ENCODE measurements around the gene NOS1AP. TPM values are rescaled to one million over a fixed set of nuclear protein-coding genes. Genes with fewer than 3 reads are reported as not detected.

NOS1AP gene
- total RNA-seq, 1 donor from 2014 or later: 3.5 TPM

DNA sequence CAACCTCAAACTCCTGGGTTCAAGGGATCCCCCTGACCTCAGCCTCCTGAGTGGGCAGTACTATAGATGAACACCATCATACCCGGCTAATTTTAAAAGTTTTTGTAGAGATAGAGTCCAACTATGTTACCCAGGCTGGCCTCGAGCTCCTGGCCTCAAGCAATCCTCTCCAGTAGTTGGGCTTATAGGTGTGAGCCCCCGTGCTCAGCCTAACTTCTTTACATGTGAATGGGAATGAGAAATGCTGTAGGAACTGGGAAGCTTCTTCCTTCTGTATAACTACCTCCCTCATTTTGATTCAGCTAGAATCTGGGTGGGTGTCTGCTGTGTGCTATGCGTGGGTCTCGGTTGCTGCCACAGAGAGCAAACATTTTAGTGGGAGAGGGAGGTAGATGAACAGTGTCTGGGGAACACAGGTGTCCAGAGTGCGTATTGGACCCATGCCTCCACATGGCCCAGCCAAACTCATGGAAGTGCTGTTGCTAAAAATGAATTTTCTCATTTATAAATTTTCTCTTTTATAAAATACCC is 150.6 kb downstream of the NOS1AP start:
- DNase-seq (ENCODE audit: missing footprints) (no peak), ATAC-seq (no peak)
- intact Hi-C loops (cut with DNase I): no loop called here

DNA sequence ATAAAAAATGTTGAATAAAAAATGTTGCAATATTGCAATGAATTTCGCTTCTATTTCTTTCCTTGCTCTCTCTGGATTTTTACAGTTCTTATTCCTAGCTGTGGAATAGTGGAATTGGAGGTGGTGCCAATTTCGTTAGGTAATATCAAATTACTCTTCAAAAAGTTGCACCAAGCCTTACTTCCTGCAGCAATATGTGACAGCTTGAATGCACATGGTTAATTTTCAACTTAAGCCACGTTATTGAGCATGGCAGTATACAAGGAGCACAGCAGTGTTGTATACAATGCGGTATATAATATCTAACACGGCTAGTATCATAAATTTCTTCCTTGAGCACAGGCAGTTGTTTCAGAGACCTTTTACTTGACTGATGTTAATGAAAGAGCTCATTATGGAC is 152.5 kb downstream of the NOS1AP start:
- no peak for DNase-seq (ENCODE audit: missing footprints)
- intact Hi-C loops (cut with DNase I): no loop called here
- ATAC-seq: no peak

DNA sequence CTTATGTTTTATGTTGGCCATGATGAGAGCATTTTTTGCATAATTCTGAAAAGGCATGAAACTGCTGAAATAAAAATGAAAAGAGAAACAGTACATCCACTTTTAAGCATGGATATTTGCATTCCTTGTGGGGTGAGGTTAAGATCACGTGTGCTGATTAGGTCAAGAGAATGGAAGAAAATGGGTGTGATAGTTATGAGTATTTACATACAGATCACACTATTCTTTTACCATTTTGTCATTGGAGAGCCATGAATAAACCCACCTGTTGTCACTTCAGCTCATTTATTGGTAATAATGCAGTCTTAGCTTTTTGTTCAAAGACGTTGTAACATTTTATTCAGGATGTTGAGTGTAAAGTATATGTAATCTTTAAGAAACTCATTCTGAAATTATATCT is 153.2 kb downstream of the NOS1AP start:
- DNase-seq (ENCODE audit: missing footprints): no peak
- ATAC-seq: no peak
- intact Hi-C loops (cut with DNase I): no loop called here

DNA sequence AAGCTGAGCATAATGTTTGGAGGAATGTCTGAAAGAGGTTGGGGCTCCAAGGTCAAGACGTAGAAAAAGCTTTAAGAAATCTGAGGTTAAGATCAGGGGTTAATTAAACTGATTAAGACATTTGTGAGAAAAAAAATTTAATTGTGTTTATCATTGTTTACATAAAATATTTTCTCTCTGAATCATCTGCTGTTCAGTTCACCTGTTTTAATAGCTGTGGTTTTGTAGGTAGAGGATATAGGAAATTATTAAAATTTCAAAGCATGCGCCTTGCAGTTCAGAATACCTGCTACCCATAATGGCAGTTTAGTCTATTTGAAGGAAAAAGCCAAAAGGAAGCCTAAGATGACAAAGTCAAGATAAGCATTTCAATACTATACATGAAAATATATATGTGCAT is 154.0 kb downstream of the NOS1AP start:
- no peak for DNase-seq (ENCODE audit: missing footprints)
- intact Hi-C loops (cut with DNase I): no loop called here

DNA sequence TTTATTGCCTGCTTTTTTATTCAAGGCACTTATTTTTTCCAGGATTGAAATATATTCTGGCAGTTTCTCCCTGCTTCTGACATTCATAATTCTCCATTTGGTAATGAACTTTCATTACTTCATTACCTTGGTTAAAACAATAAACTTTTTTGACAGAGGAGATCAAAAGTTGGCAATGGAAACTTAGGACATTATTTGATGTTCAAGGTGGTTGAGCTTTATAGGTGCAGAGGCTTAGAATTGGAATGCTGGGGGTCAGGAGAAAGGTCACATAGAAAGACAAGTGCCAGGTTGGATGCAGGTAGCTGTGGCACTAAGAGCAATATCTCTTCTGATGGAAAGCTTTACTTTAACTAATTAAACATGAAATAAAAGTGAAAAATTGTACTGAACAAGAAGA is 154.8 kb downstream of the NOS1AP start:
- intact Hi-C loops (cut with DNase I): no loop called here
- ATAC-seq: no peak

More for the DNA sequence above, 154.0 kb downstream of the NOS1AP start:
- no peak for ATAC-seq

DNA sequence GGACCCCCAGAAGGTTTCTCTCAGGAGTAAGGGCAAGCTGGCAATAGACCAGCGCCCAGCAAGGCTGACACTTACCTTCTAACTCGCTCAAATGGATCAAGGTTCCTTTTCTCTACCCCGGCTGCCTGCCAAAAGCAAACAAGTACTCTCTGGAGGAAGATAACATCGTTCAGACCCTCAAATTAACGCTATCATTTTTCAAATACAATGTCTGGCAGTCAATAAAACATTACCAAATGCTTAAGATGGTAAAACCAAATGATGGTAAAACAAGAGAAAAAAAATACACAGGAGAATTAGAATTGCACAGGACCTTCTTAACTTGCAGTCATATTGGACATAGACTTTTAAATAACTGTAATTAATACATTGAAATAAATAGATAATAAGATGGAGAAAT is 159.1 kb downstream of the NOS1AP start:
- ATAC-seq (no peak), DNase-seq (ENCODE audit: missing footprints) (no peak)
- intact Hi-C loops (cut with DNase I): no loop called here

More for the DNA sequence above, 154.8 kb downstream of the NOS1AP start:
- DNase-seq (ENCODE audit: missing footprints): no peak

DNA sequence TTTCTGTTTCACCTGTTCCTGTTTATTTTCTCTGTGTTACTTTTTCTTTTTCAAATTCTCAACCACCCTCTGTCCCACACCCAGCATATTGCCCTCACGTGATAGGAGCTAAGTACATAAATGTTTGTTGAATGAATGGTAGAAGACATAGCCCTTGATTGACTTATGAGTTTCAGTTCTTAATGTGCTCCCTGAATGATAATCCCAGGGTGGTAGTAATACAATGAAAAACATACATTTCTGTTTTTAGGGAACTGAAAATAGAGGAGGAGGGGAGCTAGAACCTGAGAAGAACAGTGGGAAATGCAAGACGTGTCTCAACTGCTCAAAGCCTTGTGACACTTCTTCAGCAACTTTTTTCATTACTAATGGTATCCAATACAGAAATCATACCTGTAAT is 160.1 kb downstream of the NOS1AP start:
- ATAC-seq: no peak
- intact Hi-C loops (cut with DNase I): no loop called here
- no peak for DNase-seq (ENCODE audit: missing footprints)

DNA sequence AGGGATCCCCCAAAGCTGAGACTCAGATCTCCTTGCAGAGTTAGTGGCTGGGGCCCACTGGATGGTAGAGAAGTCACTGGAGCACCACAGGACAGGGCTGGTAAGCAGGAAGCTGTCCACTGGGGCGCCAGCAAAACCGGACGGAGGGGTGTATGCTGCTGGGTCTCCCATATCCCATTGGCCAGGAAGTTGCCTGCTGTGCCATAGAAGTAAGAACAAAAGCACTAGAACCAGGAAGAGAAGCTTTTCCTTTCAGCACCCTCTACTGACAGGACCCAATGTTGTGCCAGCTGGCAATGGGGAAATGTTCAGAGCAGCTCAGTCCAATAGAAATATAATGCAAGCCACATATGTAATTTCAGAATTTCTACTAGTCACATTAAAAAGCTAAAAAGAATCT is 160.6 kb downstream of the NOS1AP start:
- DNase-seq (ENCODE audit: missing footprints) (no peak), ATAC-seq (peak; percentile 75)

DNA sequence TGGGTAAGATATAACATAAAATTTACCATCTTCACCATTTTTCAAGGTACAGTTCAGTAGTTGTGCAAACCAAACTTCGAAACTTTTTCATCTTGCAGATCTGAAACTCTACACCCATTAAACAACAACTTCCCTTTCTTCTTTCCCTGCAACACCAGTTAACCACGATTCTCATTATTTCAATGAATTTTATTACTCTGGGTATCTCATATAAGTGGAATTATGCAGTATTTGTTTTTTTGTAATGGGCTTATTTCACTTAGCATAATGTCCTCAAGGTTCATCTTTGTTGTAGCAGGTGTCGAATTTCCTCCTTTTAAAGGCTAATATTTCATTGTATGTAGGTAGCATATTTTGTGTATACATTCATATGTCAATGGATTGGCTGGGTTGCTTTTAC is 161.0 kb downstream of the NOS1AP start:
- intact Hi-C loops (cut with DNase I): no loop called here
- ATAC-seq: no peak
- no peak for DNase-seq (ENCODE audit: missing footprints)

More for the DNA sequence above, 160.6 kb downstream of the NOS1AP start:
- intact Hi-C loops (cut with DNase I): no loop called here

DNA sequence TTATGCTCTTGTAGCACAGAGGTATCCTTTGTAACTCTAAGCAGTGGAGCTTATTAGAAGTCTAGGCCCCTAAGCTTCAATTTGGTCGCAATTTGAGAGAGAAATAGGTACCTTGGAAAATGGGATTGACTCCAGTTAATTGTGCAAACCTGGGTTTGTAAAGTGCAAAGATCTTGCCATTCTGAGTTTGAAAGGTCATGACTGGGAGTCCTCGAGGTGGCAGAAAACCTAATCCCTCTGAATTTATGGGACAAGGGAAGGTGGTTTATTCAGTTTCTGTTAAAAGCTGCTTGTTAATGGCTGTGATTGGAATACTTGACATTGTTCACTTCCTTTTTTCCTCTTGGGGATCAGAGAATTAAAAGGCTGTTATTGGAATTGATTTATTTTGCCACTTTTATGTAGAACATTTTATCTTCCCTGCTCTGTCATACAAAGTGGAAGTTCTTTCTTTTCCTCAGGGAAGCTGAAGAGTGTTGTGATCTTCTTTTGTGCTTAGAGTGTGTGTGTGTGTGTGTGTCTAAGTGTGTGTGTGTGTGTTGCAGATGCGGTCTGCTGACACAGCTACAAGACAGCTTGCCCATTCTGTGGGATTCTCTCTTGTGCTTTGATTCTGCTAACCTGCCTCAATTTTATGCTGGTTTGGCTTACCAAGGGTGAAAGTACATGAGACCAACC is 162.7 kb downstream of the NOS1AP start:
- intact Hi-C loops (cut with DNase I): no loop called here

DNA sequence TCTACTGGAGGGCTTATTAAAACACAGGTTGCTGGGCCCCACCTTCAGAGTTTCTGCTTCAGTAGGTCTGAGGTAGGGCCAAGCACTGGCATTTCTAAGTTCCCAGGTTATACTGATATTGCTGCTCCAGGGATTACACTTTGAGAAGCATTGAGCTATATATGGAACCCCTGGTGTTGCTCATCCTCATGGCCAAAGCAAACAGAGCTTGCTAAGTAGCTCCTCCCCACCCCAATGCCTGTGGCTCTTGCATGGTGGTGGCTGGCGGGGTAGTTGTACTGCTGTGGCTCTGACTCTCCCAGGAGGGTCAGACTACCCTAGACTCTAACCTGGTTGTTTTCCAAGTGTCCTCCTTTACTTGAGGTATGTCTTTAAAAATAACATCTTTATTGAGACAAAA is 163.6 kb downstream of the NOS1AP start:
- intact Hi-C loops (cut with DNase I): no loop called here
- ATAC-seq (no peak), DNase-seq (ENCODE audit: missing footprints) (no peak)

More for the DNA sequence above, 162.7 kb downstream of the NOS1AP start:
- ATAC-seq (no peak), DNase-seq (ENCODE audit: missing footprints) (no peak)

DNA sequence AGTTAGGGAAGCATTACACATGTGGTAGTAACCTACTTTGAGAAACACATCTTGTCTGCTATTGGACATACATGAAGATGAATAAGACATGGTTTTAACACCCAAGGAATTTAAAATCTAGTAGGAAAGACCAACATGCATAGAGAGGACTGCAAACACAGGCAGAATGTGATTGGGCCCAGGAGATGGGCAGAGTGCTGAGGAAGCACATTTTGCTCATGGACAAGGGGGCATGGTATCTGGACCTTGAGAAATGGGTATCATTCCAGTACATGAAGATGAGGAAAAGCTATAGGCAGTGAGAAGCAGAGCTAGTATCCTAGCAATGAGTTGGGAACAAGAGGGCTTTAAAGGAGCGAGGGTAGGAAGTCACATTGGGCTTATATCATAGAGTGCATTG is 164.4 kb downstream of the NOS1AP start:
- intact Hi-C loops (cut with DNase I): no loop called here
- ATAC-seq (no peak), DNase-seq (ENCODE audit: missing footprints) (no peak)

DNA sequence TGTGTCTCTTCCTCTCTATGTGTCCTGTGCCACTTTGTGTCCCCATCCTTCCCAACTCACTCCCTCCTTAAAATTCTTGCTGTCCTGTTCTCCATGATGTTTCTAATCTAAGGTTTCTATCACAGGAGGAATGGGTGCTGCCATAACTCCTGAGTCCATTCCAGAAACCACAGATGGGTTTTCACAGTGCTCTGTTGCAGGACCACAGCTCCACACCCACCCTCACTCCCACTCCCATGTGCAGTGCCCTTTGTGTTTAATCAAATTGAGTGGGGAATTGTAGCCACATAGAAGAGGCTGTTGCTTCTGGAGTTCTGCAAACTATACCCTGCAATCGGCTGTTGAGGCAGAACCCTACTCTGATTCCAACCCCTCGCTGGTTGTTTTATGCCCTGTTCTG is 165.1 kb downstream of the NOS1AP start:
- DNase-seq (ENCODE audit: missing footprints): no peak
- no peak for ATAC-seq
- intact Hi-C loops (cut with DNase I): no loop called here

DNA sequence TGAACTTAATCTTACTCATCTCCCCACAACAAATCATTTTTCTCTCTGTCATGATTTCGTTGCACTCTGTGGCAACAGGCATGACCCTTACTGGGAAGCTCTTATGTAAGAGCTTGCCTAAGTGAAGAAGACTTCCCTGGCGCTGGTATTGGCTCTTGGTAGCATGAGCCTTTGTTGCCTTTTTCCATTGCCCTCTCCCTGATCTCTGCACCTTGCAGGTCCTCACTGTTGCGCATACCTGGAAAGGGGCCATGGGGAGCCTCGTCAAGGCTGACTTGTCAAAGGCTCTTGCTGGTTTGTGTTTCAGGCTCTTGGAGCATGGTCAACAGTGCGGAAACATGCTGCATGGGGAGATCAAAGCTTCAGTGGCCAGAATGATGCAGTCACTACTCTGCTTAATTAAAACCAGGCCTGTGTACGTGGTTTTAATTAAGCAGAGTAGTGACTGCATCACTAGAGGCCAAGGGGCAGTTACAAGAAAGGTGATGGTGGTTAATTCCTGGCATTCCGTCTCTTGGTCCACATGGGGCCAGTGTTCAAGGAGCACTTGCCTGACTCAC is 165.8 kb downstream of the NOS1AP start:
- intact Hi-C loops (cut with DNase I): no loop called here
- ATAC-seq: no peak
- no peak for DNase-seq (ENCODE audit: missing footprints)

DNA sequence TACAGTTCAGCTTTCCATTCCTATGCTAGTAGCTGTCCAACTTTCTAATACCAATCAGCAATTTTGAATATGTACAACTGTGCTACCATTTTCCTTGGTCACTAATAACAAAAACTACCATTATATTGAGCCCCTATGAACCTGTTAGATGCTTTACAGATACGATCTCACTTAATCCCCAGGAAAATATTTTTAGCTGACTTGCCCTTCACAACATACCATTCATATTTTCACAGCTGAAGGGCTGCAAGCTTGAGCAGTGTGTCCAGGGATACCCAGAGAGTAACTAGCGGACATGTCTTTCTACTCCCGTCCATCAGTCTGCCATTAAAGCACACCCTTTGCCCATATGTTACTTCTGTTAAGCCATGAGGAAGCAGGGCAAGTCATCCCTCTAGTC is 166.7 kb downstream of the NOS1AP start:
- no peak for ATAC-seq

DNA sequence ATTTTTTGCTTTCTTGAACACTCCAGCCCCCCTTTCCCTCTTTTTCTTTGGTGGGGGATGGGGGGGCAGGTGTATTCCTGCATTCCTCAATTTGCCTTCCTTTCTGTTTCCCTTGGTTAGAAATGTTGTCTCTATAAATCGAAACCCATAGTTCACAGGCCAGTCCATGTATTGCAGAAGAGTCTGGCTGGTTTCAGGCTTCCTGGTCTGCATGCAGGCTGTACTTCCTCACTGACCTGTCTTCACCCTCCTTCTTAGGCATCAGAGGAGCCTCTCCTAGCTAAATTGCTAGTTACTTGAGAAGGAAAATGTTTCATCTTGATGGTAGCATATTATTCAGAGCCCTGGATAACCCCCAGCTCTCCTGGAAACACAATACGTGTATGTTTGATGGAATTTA is 167.1 kb downstream of the NOS1AP start:
- DNase-seq (ENCODE audit: missing footprints) (no peak), ATAC-seq (no peak)
- intact Hi-C loops (cut with DNase I): no loop called here

More for the DNA sequence above, 166.7 kb downstream of the NOS1AP start:
- no peak for DNase-seq (ENCODE audit: missing footprints)
- intact Hi-C loops (cut with DNase I): no loop called here

DNA sequence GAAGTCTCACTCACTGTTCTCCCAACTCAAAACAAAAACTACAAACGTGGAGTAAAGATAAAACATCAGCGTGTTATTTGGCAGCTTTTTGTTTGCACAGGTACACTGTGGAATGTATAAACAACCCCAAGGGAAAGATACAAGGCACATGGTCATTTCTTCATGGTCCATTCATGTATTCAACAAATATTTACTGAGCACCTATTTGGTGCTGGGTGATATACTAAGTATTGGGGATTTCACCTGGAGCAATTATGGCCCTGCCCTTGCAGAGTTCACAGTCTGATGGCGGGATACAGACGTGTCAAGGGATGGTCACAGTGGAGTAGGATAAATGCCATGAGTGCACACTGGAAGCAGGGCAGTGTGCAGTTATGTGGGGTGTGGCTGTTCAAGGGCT is 171.1 kb downstream of the NOS1AP start:
- DNase-seq (ENCODE audit: missing footprints): no peak
- intact Hi-C loops (cut with DNase I): no loop called here

DNA sequence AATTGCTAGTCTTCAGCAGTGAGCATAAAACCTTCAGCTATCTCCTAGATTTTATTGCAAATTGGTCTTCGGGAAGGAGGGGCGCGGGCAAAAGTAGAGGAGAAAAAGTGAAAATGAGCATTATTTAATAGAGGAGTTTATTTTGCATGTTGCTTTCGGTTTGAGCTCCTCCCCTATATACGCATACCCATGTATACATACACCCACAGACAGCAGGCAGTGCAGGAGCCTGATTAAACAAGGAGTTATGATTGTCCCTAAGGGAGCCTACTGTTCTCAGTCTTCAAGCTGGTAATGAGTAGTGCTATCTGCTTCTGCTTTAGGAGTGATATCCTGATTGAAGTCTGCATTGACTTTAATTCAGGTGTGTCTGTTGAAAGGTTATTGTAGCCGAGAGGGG is 173.3 kb downstream of the NOS1AP start:
- intact Hi-C loops (cut with DNase I): no loop called here
- DNase-seq (ENCODE audit: missing footprints): no peak
- ATAC-seq: no peak

More for the DNA sequence above, 171.1 kb downstream of the NOS1AP start:
- ATAC-seq: no peak

DNA sequence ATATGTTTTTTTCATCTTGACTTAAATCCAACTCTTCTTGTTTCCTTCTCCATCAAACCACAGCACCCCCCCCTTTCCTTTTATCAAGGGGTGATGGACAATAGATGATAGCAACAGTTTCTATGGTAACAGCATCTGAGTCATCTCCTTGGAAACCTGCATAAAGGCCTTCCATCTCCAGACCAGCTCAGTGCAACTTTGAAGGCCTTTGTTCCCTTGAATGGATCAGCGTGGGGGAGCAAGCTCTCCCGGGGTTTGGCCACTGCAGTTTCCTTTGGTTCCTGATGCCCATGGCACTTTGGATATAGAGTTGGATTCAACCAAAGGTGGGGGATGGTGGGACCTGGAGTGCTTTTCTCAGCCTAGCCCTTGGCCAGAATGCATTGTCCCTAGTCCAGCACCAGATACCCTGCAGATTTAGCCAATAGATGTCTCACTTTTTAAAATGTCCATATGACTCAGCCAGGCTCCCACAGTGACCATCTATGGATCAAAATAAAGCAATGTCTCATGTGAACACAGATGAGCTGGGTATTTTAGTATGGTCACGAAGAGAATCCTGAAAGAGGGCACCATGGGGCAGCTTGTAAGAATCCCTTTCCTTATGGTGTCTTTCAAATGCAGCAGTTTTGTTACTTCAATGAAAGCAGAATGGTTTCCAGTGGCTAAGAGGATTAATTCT is 179.5 kb downstream of the NOS1AP start:
- DNase-seq (ENCODE audit: missing footprints): no peak
- ATAC-seq: no peak
- intact Hi-C loops (cut with DNase I): no loop called here
